Activated CD4-positive, alpha-beta memory T cell treated with anti-CD3 and anti-CD28 coated beads for 36 hours (primary cell): Measurements from ENCODE around the gene PRKCH. TPM values are rescaled to one million over a fixed set of nuclear protein-coding genes. Genes with fewer than 3 reads are reported as not detected.

Source experiments
- CTCF ChIA-PET: fragments of 350-600 bp; sonication (Branson Sonifier 250); formaldehyde crosslinking; loops from one replicate; lab custom pipeline; 2021; ENCODE audit warnings: antibody characterized with exemption, inconsistent platforms; lab: Charles Lee
- POLR2A ChIA-PET: fragments of 350-600 bp; sonication (Branson Sonifier 250); formaldehyde crosslinking; loops from one replicate; lab custom pipeline; 2021; ENCODE audit warnings: antibody characterized with exemption; lab: Charles Lee
- DNase-seq: peaks from one replicate; pipeline ENCODE4 v3.0.0-alpha.2; 2020
- H3K27ac Mint-ChIP-seq: one replicate; pipeline ENCODE4 v1.8.0; 2021; ENCODE audit warnings: mixed read lengths
- H3K27me3 Mint-ChIP-seq: one replicate; pipeline ENCODE4 v1.8.0; 2021; ENCODE audit warnings: mixed read lengths
- H3K36me3 Mint-ChIP-seq: one replicate; pipeline ENCODE4 v1.8.0; 2021; ENCODE audit warnings: mixed read lengths
- H3K4me1 Mint-ChIP-seq: one replicate; pipeline ENCODE4 v1.8.0; 2021; ENCODE audit warnings: low read depth, mixed read lengths
- H3K4me3 Mint-ChIP-seq: one replicate; pipeline ENCODE4 v1.8.0; 2021; ENCODE audit warnings: mild to moderate bottlenecking, mixed read lengths
- H3K9me3 Mint-ChIP-seq: one replicate; pipeline ENCODE4 v1.8.0; 2021; ENCODE audit warnings: mixed read lengths
- intact Hi-C: fragments of 100-400 bp; cut with micrococcal nuclease; formaldehyde crosslinking; loops from one replicate; pipeline ENCODE4 v1.15.1; 2023
- total RNA-seq, 2 experiments: library from RNA; stranded (reverse); gene quantifications; one replicate each; pipeline ENCODE4 v1.2.3, GENCODE V29; 2021

Gene PRKCH
- total RNA-seq, 2 experiments from 2014 or later: 142 to 147 TPM

- no peak overlapping the region for H3K27ac Mint-ChIP-seq
- CTCF ChIA-PET: interaction anchor here (1.0 kb wide), 3 partner anchors 10 to 17 kb away, joined by 3 read pairs; no protein-coding TSS in a partner anchor
- intact Hi-C loops: no loop called here
- H3K4me1 Mint-ChIP-seq: peaks cover 49% of the 10 kb centered on the region
- POLR2A ChIA-PET: interaction anchor here (1.0 kb wide), 1 partner anchor 13 kb away, joined by 5 read pairs; no protein-coding TSS in a partner anchor
- no peaks in the 10 kb centered on the region for H3K9me3 Mint-ChIP-seq
- H3K36me3 Mint-ChIP-seq: peaks cover 41% of the 10 kb centered on the region
- no peak for DNase-seq
- no peaks in the 10 kb centered on the region for H3K27me3 Mint-ChIP-seq
- H3K4me3 Mint-ChIP-seq: no peak overlapping the region
These were observed 169.8 kb downstream of the PRKCH start for GRCh38 chr14:61491224-61491623.

- peaks cover 42% of the 10 kb centered on the region for H3K36me3 Mint-ChIP-seq
These were observed 170.6 kb downstream of the PRKCH start for GRCh38 chr14:61491876-61492434.

GRCh38 chr14:61492474-61492873 is 171.1 kb downstream of the PRKCH start:
- Mint-ChIP-seq H3K27ac (no peak overlapping the region), H3K4me3 (no peak overlapping the region), H3K4me1 (peaks cover 52% of the 10 kb centered on the region), H3K27me3 (no peaks in the 10 kb centered on the region), H3K9me3 (no peaks in the 10 kb centered on the region), H3K36me3 (peaks cover 42% of the 10 kb centered on the region)
- ChIA-PET POLR2A (interaction anchor here (1.2 to 2.1 kb wide), 2 partner anchors 11 to 32 kb away, joined by 3 to 7 read pairs; no protein-coding TSS in a partner anchor), CTCF (interaction anchor here (1.5 to 2.5 kb wide), 3 partner anchors 9 to 13 kb away, joined by 5 to 7 read pairs (median 6); no protein-coding TSS in a partner anchor)
- DNase-seq: peak; percentile 37
- intact Hi-C loops: no loop called here

More at GRCh38 chr14:61491876-61492434, 170.6 kb downstream of the PRKCH start:
- Mint-ChIP-seq H3K27me3 (no peaks in the 10 kb centered on the region), H3K4me1 (peaks cover 50% of the 10 kb centered on the region), H3K9me3 (no peaks in the 10 kb centered on the region), H3K4me3 (no peak overlapping the region), H3K27ac (no peak overlapping the region)
- CTCF ChIA-PET: interaction anchor here (1.0 to 2.5 kb wide), 6 partner anchors 9 to 18 kb away, joined by 3 to 7 read pairs (median 4); no protein-coding TSS in a partner anchor
- POLR2A ChIA-PET: interaction anchor here (1.0 to 2.1 kb wide), 3 partner anchors 11 to 31 kb away, joined by 3 to 7 read pairs (median 5); no protein-coding TSS in a partner anchor
- no peak for DNase-seq
- intact Hi-C loops: no loop called here

GRCh38 chr14:61493239-61493638 is 171.9 kb downstream of the PRKCH start:
- Mint-ChIP-seq H3K36me3 (peaks cover 41% of the 10 kb centered on the region), H3K4me1 (peaks cover 54% of the 10 kb centered on the region)

GRCh38 chr14:61494018-61494417 is 172.6 kb downstream of the PRKCH start:
- no peak for DNase-seq
- ChIA-PET POLR2A (interaction anchor here (1.1 to 2.1 kb wide), 6 partner anchors 9 to 201 kb away, joined by 3 to 11 read pairs (median 4); partner anchors contain the start of gene HIF1A), CTCF (interaction anchor here (1.0 to 2.5 kb wide), 3 partner anchors 14 to 214 kb away, joined by 3 to 7 read pairs (median 3); no protein-coding TSS in a partner anchor)
- peaks cover 56% of the 10 kb centered on the region for H3K4me1 Mint-ChIP-seq
- H3K27ac Mint-ChIP-seq: no peak overlapping the region
- H3K9me3 Mint-ChIP-seq: no peaks in the 10 kb centered on the region
- H3K4me3 Mint-ChIP-seq: no peak overlapping the region
- peaks cover 35% of the 10 kb centered on the region for H3K36me3 Mint-ChIP-seq
- no peaks in the 10 kb centered on the region for H3K27me3 Mint-ChIP-seq
- intact Hi-C loops: no loop called here

More at GRCh38 chr14:61493239-61493638, 171.9 kb downstream of the PRKCH start:
- H3K9me3 Mint-ChIP-seq: no peaks in the 10 kb centered on the region
- ChIA-PET POLR2A (interaction anchor here (1.1 to 2.1 kb wide), 5 partner anchors 10 to 202 kb away, joined by 3 to 11 read pairs (median 5); partner anchors contain the start of gene HIF1A), CTCF (interaction anchor here (1.0 to 2.5 kb wide), 5 partner anchors 9 to 344 kb away, joined by 3 to 7 read pairs (median 5); no protein-coding TSS in a partner anchor)
- H3K27me3 Mint-ChIP-seq: no peaks in the 10 kb centered on the region
- DNase-seq: no peak
- H3K27ac Mint-ChIP-seq: no peak overlapping the region
- intact Hi-C loops: no loop called here
- no peak overlapping the region for H3K4me3 Mint-ChIP-seq

- H3K27ac Mint-ChIP-seq: no peak overlapping the region
- H3K27me3 Mint-ChIP-seq: no peaks in the 10 kb centered on the region
- no peak for DNase-seq
- CTCF ChIA-PET: interaction anchor here (0.7 to 1.3 kb wide), 2 partner anchors 17 to 20 kb away, joined by 3 to 5 read pairs; no protein-coding TSS in a partner anchor
- intact Hi-C loops: no loop called here
- H3K9me3 Mint-ChIP-seq: no peaks in the 10 kb centered on the region
- H3K4me1 Mint-ChIP-seq: peaks cover 61% of the 10 kb centered on the region
- peaks cover 32% of the 10 kb centered on the region for H3K36me3 Mint-ChIP-seq
- POLR2A ChIA-PET: no interaction called here
- H3K4me3 Mint-ChIP-seq: no peak overlapping the region
These were observed 174.4 kb downstream of the PRKCH start for GRCh38 chr14:61495809-61496208.

- H3K27ac Mint-ChIP-seq: peak overlapping the region; percentile 98
- no peaks in the 10 kb centered on the region for H3K9me3 Mint-ChIP-seq
- CTCF ChIA-PET: interaction anchor here (0.6 to 2.0 kb wide), 5 partner anchors 8 to 339 kb away, joined by 3 to 13 read pairs (median 4); no protein-coding TSS in a partner anchor
- intact Hi-C loops: no loop called here
- H3K4me3 Mint-ChIP-seq: no peak overlapping the region
- POLR2A ChIA-PET: interaction anchor here (5.9 kb wide), 1 partner anchor 20 kb away, joined by 74 read pairs; no protein-coding TSS in a partner anchor
- H3K27me3 Mint-ChIP-seq: no peaks in the 10 kb centered on the region
- H3K36me3 Mint-ChIP-seq: peaks cover 37% of the 10 kb centered on the region
- no peak for DNase-seq
- peaks cover 86% of the 10 kb centered on the region for H3K4me1 Mint-ChIP-seq
These were observed 176.9 kb downstream of the PRKCH start for GRCh38 chr14:61498303-61498702.

GRCh38 chr14:61498811-61499210 is 177.4 kb downstream of the PRKCH start:
- Mint-ChIP-seq H3K27me3 (no peaks in the 10 kb centered on the region), H3K4me1 (peaks cover 91% of the 10 kb centered on the region), H3K9me3 (no peaks in the 10 kb centered on the region), H3K27ac (peak overlapping the region; percentile 98), H3K36me3 (peaks cover 37% of the 10 kb centered on the region), H3K4me3 (no peak overlapping the region)
- intact Hi-C loops: no loop called here
- POLR2A ChIA-PET: interaction anchor here (0.8 to 5.9 kb wide), 2 partner anchors 20 to 196 kb away, joined by 3 to 74 read pairs; partner anchors contain the start of gene HIF1A
- no peak for DNase-seq
- CTCF ChIA-PET: interaction anchor here (0.6 to 2.0 kb wide), 5 partner anchors 9 to 338 kb away, joined by 3 to 13 read pairs (median 4); no protein-coding TSS in a partner anchor

- POLR2A ChIA-PET: interaction anchor here (0.7 to 5.9 kb wide), 2 partner anchors 22 to 38 kb away, joined by 3 to 74 read pairs; no protein-coding TSS in a partner anchor
- intact Hi-C loops: no loop called here
- Mint-ChIP-seq H3K36me3 (peaks cover 38% of the 10 kb centered on the region), H3K27ac (peak overlapping the region; percentile 98), H3K4me3 (no peak overlapping the region), H3K4me1 (peaks cover 96% of the 10 kb centered on the region), H3K27me3 (no peaks in the 10 kb centered on the region), H3K9me3 (peaks cover 4% of the 10 kb centered on the region)
- DNase-seq: no peak
- CTCF ChIA-PET: interaction anchor here (0.6 to 2.0 kb wide), 4 partner anchors 21 to 360 kb away, joined by 3 to 13 read pairs (median 5); no protein-coding TSS in a partner anchor
These were observed 178.6 kb downstream of the PRKCH start for GRCh38 chr14:61499991-61500390.

GRCh38 chr14:61501714-61502458 is 180.5 kb downstream of the PRKCH start:
- Mint-ChIP-seq H3K9me3 (peaks cover 5% of the 10 kb centered on the region), H3K4me3 (no peak overlapping the region), H3K27ac (peak overlapping the region; percentile 98), H3K36me3 (peaks cover 40% of the 10 kb centered on the region), H3K27me3 (no peaks in the 10 kb centered on the region), H3K4me1 (peaks cover 95% of the 10 kb centered on the region)
- POLR2A ChIA-PET: interaction anchor here (0.6 to 5.9 kb wide), 9 partner anchors 10 to 204 kb away, joined by 3 to 74 read pairs (median 5); no protein-coding TSS in a partner anchor
- CTCF ChIA-PET: interaction anchor here (0.6 to 3.1 kb wide), 10 partner anchors 9 to 335 kb away, joined by 3 to 32 read pairs (median 3); no protein-coding TSS in a partner anchor
- no peak for DNase-seq
- intact Hi-C loops: no loop called here
